GDM1 (cell line): ENCODE data around the gene ARMC9.
"Not testable (repeated sequence)": the region's sequence is repeated elsewhere in the genome, so short reads cannot be mapped to it uniquely, and the experiment has no call there.

Experiments used
- DNase-seq: peaks from one replicate; lab custom pipeline; 2025; lab: John Stamatoyannopoulos, UW

The ARMC9 gene

DNA sequence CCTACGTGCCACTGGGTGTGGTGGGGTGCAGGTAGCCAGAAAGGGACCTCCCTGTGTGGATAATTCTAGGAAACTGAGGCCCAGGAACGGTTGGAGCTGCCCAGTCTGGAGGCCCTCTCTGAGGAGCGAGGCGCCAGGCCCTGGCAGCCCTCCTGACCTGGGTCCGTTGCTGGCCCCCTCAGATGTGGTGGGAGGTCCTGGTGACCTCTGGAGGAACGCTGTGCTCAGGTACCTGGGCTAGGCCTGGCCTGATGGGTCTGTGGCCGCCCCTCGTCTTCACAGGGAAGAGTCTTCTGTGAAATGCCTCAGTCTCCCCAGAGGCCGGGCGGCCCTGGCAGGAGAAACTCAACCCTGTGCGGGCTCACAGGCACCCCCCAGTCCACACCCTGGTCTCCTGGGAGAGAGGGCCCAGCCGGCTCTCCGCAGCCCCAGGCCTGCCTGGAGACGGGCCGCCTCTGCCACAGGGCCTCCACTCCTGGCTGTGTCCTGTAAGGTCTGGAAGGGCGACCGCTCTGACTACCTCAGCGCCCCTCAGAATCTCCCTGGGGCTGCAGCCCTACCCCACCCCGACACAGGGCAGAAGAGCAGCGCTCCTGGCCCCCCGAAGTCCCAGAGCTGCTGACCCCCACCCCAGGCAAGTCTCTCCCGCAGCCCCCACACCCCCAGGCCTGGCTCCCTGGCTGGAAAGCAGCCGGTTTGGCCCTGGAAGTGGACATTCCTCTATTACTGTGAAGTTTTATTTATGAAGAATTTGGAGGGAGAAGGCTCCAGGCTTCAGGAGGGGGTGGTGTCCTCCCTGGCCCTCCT is 200.8 kb downstream of the ARMC9 start:
- DNase-seq, result no peak

DNA sequence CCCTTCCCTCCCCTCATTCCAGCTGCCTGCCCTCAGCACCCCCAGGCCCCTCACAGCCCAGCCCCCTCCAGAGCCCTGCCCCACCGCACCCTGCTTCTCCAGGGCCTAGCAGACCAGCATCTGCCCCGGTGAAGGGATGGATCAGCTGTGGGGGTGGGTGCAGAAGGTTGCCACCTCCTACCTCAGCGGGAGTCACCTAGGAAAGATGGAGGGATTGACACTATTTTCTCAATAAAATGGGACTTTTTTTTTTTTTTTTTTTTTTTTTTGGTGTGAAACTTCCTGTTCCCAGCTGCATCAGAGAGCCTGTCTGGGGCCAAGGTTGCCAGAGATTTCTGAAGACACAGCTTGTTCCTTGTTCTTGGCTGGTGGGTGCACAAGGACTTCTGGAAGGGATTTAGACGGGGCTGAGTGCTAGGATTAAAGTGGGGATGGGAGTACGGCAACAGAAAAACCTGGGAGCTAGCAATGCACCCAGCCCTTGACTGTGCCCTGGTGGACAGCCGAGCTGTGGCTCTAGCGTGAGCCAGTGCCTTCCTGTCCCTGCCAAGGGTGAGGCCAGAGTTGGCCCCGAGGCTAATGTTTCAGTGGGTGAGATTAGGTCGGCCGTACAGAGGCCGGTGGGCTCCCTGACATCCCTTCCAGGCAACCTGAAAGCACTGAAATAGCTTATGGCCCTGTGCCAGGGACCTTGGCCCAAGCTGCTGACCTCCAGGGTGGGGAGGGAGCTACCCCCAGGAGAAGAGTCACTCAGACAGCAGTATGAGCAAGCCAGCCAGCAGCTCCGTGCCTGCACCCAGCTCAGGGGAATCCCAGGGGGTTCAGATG is 201.6 kb downstream of the ARMC9 start:
- no peak for DNase-seq

DNA sequence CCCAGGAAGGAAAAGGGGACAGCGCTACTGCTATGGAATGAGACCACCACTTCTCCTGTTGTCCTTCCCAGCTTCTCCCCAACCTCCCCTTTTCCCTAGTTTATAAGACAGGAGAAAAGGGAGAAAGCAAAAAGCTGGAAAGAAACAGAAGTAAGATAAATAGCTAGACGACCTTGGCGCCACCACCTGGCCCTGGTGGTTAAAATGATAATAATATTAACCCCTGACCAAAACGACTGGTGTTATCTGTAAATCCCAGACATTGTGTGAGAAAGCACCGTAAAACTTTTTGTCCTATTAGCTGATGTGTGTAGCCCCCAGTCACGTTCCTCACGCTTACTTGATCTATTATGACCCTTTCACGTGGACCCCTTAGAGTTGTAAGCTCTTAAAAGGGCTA is 202.2 kb downstream of the ARMC9 start:
- not testable (repeated sequence) for DNase-seq

GRCh38 chr2:231401101-231401500 is 202.7 kb downstream of the ARMC9 start:
- DNase-seq, result not testable (repeated sequence)

DNA sequence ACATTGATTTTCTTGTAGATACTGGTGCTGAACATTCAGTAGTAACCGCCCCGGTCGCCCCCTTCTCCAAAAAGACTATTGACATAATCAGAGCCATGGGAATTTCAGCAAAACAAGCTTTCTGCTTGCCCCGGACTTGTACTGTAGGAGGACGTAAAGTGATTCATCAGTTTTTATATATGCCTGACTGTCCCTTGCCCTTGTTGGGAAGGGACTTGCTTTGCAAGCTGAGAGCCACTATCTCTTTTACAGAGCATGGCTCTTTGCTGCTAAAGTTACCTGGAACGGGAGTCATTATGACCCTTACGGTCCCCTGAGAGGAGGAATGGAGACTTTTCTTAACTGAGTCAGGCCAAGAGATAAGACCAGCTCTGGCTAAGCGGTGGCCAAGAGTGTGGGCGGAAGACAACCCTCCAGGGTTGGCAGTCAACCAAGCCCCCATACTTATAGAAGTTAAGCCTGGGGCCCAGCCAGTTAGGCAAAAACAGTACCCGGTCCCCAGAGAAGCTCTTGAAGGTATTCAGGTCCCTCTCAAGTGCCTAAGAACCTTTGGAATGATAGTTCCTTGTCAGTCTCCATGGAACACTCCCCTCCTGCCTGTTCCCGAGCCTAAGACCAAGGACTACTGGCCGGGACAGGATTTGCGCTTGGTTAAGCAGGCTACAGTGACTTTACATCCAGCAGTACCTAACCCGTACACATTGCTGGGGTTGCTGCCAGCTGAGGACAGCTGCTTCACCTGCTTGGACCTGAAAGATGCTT is 205.2 kb downstream of the ARMC9 start:
- DNase-seq, result not testable (repeated sequence)

GRCh38 chr2:231404183-231404578 is 205.8 kb downstream of the ARMC9 start:
- DNase-seq, result not testable (repeated sequence)

DNA sequence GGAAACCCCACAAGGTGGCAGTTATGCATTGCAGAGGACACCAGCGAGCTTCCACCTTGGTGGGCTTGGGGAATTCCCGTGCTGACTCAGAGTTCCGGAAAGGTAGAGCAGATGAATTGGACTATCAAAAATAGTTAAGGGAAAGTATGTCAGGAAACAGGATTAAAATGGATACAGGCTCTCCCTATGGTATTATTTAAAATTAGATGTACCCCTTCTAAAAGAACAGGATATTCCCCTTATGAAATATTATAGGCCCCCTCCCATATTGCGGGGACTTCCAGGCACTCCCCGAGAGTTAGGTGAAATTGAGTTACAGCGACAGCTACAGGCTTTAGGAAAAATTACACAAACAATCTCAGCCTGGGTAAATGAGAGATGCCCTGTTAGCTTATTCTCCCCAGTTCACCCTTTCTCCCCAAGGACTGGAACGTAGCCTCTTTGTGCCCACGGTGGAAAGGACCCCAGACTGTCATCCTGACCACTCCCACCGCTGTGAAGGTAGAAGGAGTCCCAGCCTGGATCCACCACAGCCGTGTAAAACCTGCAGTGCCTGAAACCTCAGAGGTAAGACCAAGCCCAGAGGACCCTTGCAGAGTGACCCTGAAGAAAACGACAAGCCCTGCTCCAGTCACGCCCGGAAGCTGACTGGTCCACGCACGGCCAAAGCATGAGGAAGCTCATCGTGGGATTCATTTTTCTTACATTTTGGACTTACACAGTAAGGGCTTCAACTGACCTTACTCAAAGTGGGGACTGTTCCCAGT is 207.4 kb downstream of the ARMC9 start:
- not testable (repeated sequence) for DNase-seq

- not testable (repeated sequence) for DNase-seq
Measured at GRCh38 chr2:231407686-231408085, 209.3 kb downstream of the ARMC9 start.

DNA sequence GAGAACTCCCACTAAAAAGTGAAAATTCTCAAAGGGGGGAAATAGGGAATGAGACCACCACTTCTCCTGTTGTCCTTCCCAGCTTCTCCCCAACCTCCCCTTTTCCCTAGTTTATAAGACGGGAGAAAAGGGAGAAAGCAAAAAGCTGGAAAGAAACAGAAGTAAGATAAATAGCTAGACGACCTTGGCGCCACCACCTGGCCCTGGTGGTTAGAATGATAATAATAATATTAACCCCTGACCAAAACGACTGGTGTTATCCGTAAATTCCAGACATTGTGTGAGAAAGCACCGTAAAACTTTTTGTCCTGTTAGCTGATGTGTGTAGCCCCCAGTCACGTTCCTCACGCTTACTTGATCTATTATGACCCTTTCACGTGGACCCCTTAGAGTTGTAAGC is 209.9 kb downstream of the ARMC9 start:
- DNase-seq, result not testable (repeated sequence)

- DNase-seq, result no peak
Measured at GRCh38 chr2:231409776-231410175, 211.3 kb downstream of the ARMC9 start.

- DNase-seq, result no peak
Measured at GRCh38 chr2:231410293-231411004, 212.0 kb downstream of the ARMC9 start.

DNA sequence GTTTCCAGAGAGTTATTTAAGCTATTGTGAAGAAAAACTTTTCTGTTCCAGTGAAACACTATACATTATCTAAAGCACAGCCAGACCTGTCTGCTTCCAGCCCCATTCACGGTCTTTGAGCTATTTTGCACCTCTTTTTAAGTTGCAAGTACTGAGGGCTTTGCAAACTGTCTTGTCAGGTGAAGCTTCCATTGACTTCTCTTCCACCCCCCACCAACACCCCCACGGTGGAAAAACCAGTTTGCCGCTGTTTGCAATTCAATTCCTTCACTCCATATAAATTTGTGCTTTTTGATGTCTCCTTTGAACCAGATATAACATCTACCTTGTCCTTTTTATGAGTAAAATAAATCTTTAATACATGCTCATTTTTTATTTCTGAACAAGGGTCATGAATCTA is 212.8 kb downstream of the ARMC9 start:
- no peak for DNase-seq

- peak; percentile 76 for DNase-seq
Measured at GRCh38 chr2:231411831-231412617, 213.6 kb downstream of the ARMC9 start.

GRCh38 chr2:231412618-231412963 is 214.2 kb downstream of the ARMC9 start:
- DNase-seq, result no peak

DNA sequence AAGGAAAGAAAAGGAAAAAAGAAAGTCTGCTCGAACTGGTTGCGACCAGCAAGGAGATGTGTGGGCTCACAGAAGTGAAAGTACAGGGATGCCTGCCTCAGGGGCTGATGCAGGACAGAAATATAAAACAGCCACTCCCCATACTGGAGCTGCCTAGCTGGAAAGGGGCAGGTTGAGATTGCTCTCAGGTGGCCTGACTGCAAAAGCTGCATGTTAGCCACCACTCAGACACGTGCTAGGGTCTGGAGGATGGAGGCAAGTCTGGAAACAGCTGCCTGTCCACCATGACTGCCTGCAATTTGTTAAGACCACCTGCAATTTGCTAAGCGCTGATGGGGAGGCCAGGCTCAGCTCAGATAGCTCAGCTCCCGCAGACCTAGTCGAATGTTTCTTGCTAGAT is 215.0 kb downstream of the ARMC9 start:
- DNase-seq, result no peak

GRCh38 chr2:231413921-231414476 is 215.6 kb downstream of the ARMC9 start:
- no peak for DNase-seq

DNA sequence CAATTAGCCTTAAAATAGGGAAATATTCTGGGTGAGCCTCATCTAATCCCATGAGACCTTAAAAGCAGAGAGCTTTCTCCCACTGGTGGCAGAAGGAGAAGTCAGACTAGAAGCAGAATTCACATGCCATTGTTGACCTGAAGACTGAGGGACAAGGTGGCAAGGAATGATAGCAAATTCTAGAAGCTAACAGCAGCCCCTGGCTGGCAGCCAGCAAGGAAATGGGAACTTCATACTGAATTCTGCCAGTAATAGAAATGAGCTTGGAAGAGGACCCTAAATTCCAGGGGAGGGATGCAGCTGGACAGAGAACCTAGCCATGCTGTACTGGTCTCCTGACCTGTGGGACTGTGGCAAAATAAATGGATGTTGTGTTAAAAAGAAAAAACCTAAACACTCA is 216.6 kb downstream of the ARMC9 start:
- DNase-seq, result no peak

GRCh38 chr2:231418820-231419640 is 220.6 kb downstream of the ARMC9 start:
- no peak for DNase-seq

- DNase-seq, result no peak
Measured at GRCh38 chr2:231421051-231421580, 222.7 kb downstream of the ARMC9 start.
